ENCODE data around the gene DIPK1C. TPM values are rescaled to one million over a fixed set of nuclear protein-coding genes. Genes with fewer than 3 reads are reported as not detected.

Gene DIPK1C
- total and polyA plus RNA-seq, 2 of the 4 experiments (the other 2 are of a cell fraction), result not detected

GRCh38 chr18:74460825-74461224 is 3.7 kb upstream of the DIPK1C start:
- in situ Hi-C loops (cut with MboI; ENCODE audit: low sequenced_read_pairs), result no loop called here
- H2BK15ac ChIP-seq (ENCODE audit: low read depth, low read length), result no peak overlapping the region
- ATAC-seq (ENCODE audit: low read depth) (no peak), DNase-seq (no peak)
- H3K14ac ChIP-seq (replicated peaks; ENCODE audit: low read depth, low read length), result no peak overlapping the region
- H3K9ac ChIP-seq (ENCODE audit: low read depth, low read length), result no peak overlapping the region
- H2BK5ac ChIP-seq (ENCODE audit: low read depth, low read length, poor library complexity, severe bottlenecking), result no peak overlapping the region
- H2AK9ac ChIP-seq (replicated peaks; ENCODE audit: low read depth, low read length, poor library complexity), result no peak overlapping the region
- H3K9me1 ChIP-seq (ENCODE audit: insufficient read depth, low read length), result no peaks in the 10 kb centered on the region
- no peaks in the 10 kb centered on the region for H3K9me3 ChIP-seq (ENCODE audit: control insufficient read depth, insufficient read depth, low read length)
- H3K79me1 ChIP-seq (ENCODE audit: low read depth in 1 of 2, low read length in 2 of 2), result no peaks in the 10 kb centered on the region
- H3K18ac ChIP-seq (ENCODE audit: low read depth, low read length), result no peak overlapping the region
- H3K4me2 ChIP-seq (ENCODE audit: low read depth, low read length), result no peak overlapping the region
- no peak overlapping the region for H3K27ac ChIP-seq (ENCODE audit: insufficient read depth, low read length)
- H3K4me3 ChIP-seq (ENCODE audit: insufficient read depth, low read depth, low read length), result no peak overlapping the region
- TF ChIP-seq CHD1 (IDR thresholded peaks at IDR 0.05; ENCODE audit: low read depth, low read length) (no peak), BHLHE40 (IDR thresholded peaks at IDR 0.05; ENCODE audit: low read depth, low read length) (no peak), USF2 (IDR thresholded peaks at IDR 0.05; ENCODE audit: low read depth, low read length) (no peak), RCOR1 (IDR thresholded peaks at IDR 0.05; ENCODE audit: insufficient replicate concordance, low read length) (no peak), MAZ (IDR thresholded peaks at IDR 0.05; ENCODE audit: borderline replicate concordance, low read depth, low read length) (no peak)
- no peak overlapping the region for H2AK5ac ChIP-seq (ENCODE audit: low read depth, low read length)
- H3K56ac ChIP-seq (ENCODE audit: extremely low read depth, insufficient read depth, low read length), result no peak overlapping the region
- no peak overlapping the region for H2BK20ac ChIP-seq (ENCODE audit: low read depth, low read length)
- no peaks in the 10 kb centered on the region for H3K4me1 ChIP-seq (ENCODE audit: control insufficient read depth, insufficient read depth, low read length)
- H4K91ac ChIP-seq (ENCODE audit: insufficient read depth, low read depth, low read length), result no peak overlapping the region
- intact Hi-C loops (cut with micrococcal nuclease), result no loop called here
- ChIA-PET POLR2A (ENCODE audit: unreplicated experiment) (no interaction called here), CTCF (no interaction called here)
- no peaks in the 10 kb centered on the region for H4K20me1 ChIP-seq (ENCODE audit: insufficient read depth, low read length)
- dilution Hi-C loops (cut with HindIII; ENCODE audit: low sequenced_read_pairs, unreplicated experiment), result no loop called here
- H3K23ac ChIP-seq (ENCODE audit: low read depth, low read length), result no peak overlapping the region
- BruUV-seq (replicated peaks), result no TSS peak
- H3K27me3 ChIP-seq (ENCODE audit: control insufficient read depth, insufficient read depth, low read length), result peaks cover 47% of the 10 kb centered on the region
- no CpG with 5 or more reads among the region's 7 CpGs for WGBS, 2 experiments (ENCODE audit: extremely low coverage in 2 of 2, insufficient read length in 1 of 2)
- H4K8ac ChIP-seq (ENCODE audit: low read depth in 2 of 2, low read length in 2 of 2), result no peak overlapping the region
- H4K5ac ChIP-seq (ENCODE audit: low read depth, low read length), result no peak overlapping the region
- H3K36me3 ChIP-seq (ENCODE audit: control insufficient read depth, insufficient read depth, low read length), result no peaks in the 10 kb centered on the region
- no peak overlapping the region for H2AFZ ChIP-seq (replicated peaks; ENCODE audit: low read length, poor library complexity)
- H2BK120ac ChIP-seq (ENCODE audit: low read depth, low read length), result no peak overlapping the region
- H3K4ac ChIP-seq (ENCODE audit: low read depth, low read length), result no peak overlapping the region

Measured in IMR-90 (cell line).